H1 (cell line): Measurements from ENCODE around the gene CAP2. TPM values are rescaled to one million over a fixed set of nuclear protein-coding genes. Genes with fewer than 3 reads are reported as not detected.

Source experiments
- BCL11A ChIP-seq, 2 experiments: IDR thresholded peaks; one replicate each; pipeline ENCODE4 v1.6.1; 2011; ENCODE audit warnings: low read depth in 2 of 2, low read length in 2 of 2, mild to moderate bottlenecking in 2 of 2
- CBX5 ChIP-seq: fragments of 300-800, 300-1000 bp; sonication (generic); IDR thresholded peaks from 2 replicates; pipeline ENCODE4 v1.7.1; 2016; ENCODE audit warnings: antibody characterized with exemption, low read length, low read depth
- CHD2 ChIP-seq: IDR thresholded peaks from 2 replicates; pipeline ENCODE4 v1.6.1; 2012; ENCODE audit warnings: low read length, improper control_type of control experiment
- CREB1 ChIP-seq: IDR thresholded peaks from 2 replicates; pipeline ENCODE4 v1.6.1; 2012; ENCODE audit warnings: inconsistent platforms
- EP300 ChIP-seq, 2 experiments: IDR thresholded peaks; 1 replicate in 1 of 2; 2 replicates in 1 of 2; pipeline ENCODE4 v1.6.1; 2011 to 2012; ENCODE audit warnings: low read depth in 2 of 2, low read length in 2 of 2, mild to moderate bottlenecking in 2 of 2, borderline replicate concordance in 1 of 2, inconsistent platforms in 1 of 2, moderate library complexity in 1 of 2
- HDAC2 ChIP-seq, 2 experiments: fragments of 300-600 bp in 1 of 2; sonication (generic) in 1 of 2; IDR thresholded peaks; 2 replicates each; pipeline ENCODE4 v1.6.1; 2011 to 2012; ENCODE audit warnings: low read depth in 2 of 2, low read length in 2 of 2, mild to moderate bottlenecking in 2 of 2, moderate library complexity in 2 of 2, borderline replicate concordance in 1 of 2, inconsistent platforms in 1 of 2
- JUND ChIP-seq: IDR thresholded peaks from 2 replicates; pipeline ENCODE4 v1.6.1; 2011; ENCODE audit warnings: mild to moderate bottlenecking, improper control_type of control experiment, low read length
- PHF8 ChIP-seq: fragments of 200-600 bp; sonication (generic); conservative IDR thresholded peaks from 2 replicates; pipeline ENCODE4 v1.7.1; 2012; ENCODE audit warnings: low read depth, mild to moderate bottlenecking, inconsistent platforms, low read length, moderate library complexity
- POLR2A ChIP-seq, 2 experiments: IDR thresholded peaks; 1 replicate in 1 of 2; 2 replicates in 1 of 2; pipeline ENCODE4 v1.6.1; 2011; ENCODE audit warnings: low read depth in 2 of 2, low read length in 2 of 2, mild to moderate bottlenecking in 2 of 2; ENCODE audit errors: control extremely low read depth in 1 of 2
- RBBP5 ChIP-seq: IDR thresholded peaks from 2 replicates; pipeline ENCODE4 v1.7.1; 2012; ENCODE audit warnings: low read depth, mild to moderate bottlenecking, inconsistent platforms, low read length, moderate library complexity, borderline replicate concordance
- SAP30 ChIP-seq: fragments of 300-600 bp; sonication (generic); IDR thresholded peaks from 2 replicates; pipeline ENCODE4 v1.7.1; 2012; ENCODE audit warnings: low read length, moderate library complexity, mild to moderate bottlenecking, inconsistent platforms; ENCODE audit not compliant: insufficient read depth, insufficient replicate concordance
- SUZ12 ChIP-seq: fragments of 200-600 bp; sonication (generic); IDR thresholded peaks from 2 replicates; pipeline ENCODE4 v1.6.1; 2012; ENCODE audit warnings: mild to moderate bottlenecking, inconsistent platforms, low read length, moderate library complexity, mixed read lengths
- TAF7 ChIP-seq: optimal IDR thresholded peaks from 2 replicates; pipeline ENCODE3; 2011; ENCODE audit warnings: low read depth, mild to moderate bottlenecking, inconsistent platforms, low read length, moderate library complexity, borderline replicate concordance
- ZNF274 ChIP-seq: IDR thresholded peaks from 2 replicates; pipeline ENCODE4 v1.7.0; 2012; ENCODE audit warnings: low read length, borderline replicate concordance; ENCODE audit errors: extremely low read depth
- polyA plus RNA-seq, 7 experiments: library from polyadenylated mRNA; depleted of rRNA in 3 of 7; stranded (reverse) in 5 of 7; unstranded in 2 of 7; fragments of >200 nt in 5 of 7; fragments of 200-250 nt in 2 of 7; gene quantifications; 1 replicate in 5 of 7; 2 replicates in 1 of 7; 4 replicates in 1 of 7; pipeline versions ENCODE4 v1.2.1 to v1.2.3, GENCODE V29; 2011 to 2013; ENCODE audit warnings: missing spikeins in 2 of 7, mixed read lengths in 2 of 7
- total RNA-seq: library from RNA; stranded (reverse); fragmentation: NEBNext Ultra II Directional; extraction: Animal tissue kit (Norgen Biotek cat#: 25700); gene quantifications from 2 replicates; pipeline ENCODE4 v1.2.1, GENCODE V29; 2021

CAP2 gene
- total and polyA plus RNA-seq, 2 of the 8 experiments (the other 6 are each of a cell fraction or from before 2014, with no cell fraction given), result 7.2 to 10.0 TPM

DNA sequence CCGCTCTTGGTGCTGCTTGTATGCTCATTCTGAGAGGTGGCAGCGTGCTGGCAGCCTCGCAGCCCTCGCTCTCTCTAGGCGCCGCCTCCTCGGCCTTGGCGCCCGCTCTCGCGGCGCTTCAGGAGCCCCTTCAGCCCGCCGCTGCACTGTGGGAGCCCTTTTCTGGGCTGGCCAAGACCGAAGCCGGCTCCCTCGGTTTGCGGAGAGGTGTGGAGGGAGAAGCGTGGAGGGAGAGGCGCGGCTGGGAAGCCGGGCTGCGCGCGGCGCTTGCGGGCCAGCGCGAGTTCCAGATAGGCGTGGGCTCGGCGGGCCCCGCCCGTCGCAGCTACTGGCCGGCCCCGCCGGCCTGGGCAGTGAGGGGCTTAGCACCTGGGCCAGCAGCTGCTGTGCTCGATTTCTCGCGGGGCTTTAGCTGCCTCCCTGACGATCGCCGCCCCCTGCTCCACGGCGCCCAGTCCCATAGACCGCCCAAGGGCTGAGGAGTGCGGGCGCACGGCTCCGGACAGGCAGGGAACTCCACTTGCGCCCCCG, 187.2 kb downstream of the CAP2 start (continued):
- TF ChIP-seq CBX5 (no peak), POLR2A (IDR thresholded peaks at IDR 0.05; ENCODE audit: control extremely low read depth in 1 of 2, low read depth in 2 of 2, low read length in 2 of 2) (0 out of 3 replicates have a peak, but pooled peaks of 1 of the 2 experiments have one; percentile 33), BCL11A (IDR thresholded peaks at IDR 0.05; ENCODE audit: low read depth in 2 of 2, low read length in 2 of 2) (no peak), CREB1 (no peak), ZNF274 (no peak), RBBP5 (no peak), PHF8 (peak; percentile 46; the same call in 1 of the 2 replicates), JUND (no peak), HDAC2 (IDR thresholded peaks at IDR 0.05; ENCODE audit: borderline replicate concordance in 1 of 2, low read depth in 2 of 2, low read length in 2 of 2) (no peak), TAF7 (no peak), SAP30 (no peak), SUZ12 (no peak), CHD2 (peak; percentile 73), EP300 (IDR thresholded peaks at IDR 0.05; ENCODE audit: borderline replicate concordance in 1 of 2, low read depth in 2 of 2, low read length in 2 of 2) (no peak)
